Skin of body (tissue), 3 donors: ENCODE results near the gene TMEM178B. TPM values are rescaled to one million over a fixed set of nuclear protein-coding genes. Genes with fewer than 3 reads are reported as not detected.

ENCODE experiments used
- DNase-seq: peaks from one replicate; lab custom pipeline; 2025; lab: John Stamatoyannopoulos, UW
- small RNA-seq: library from RNA; depleted of rRNA; stranded (forward); fragments of <200 nt; gene quantifications from one replicate; pipeline ENCODE3, GENCODE V24; 2014; ENCODE audit warnings: low replicate concordance
- total RNA-seq: library from RNA; depleted of rRNA; stranded (reverse); fragments of >200 nt; gene quantifications from one replicate; pipeline ENCODE4 v1.2.3, GENCODE V29; 2014

Gene TMEM178B
- total RNA-seq, 1 donor from 2014 or later, result 0.49 TPM

- no peak for DNase-seq
These were observed 442.1 kb downstream of the TMEM178B start for GRCh38 chr7:141515941-141516340.

- DNase-seq, result no peak
These were observed 445.8 kb downstream of the TMEM178B start for GRCh38 chr7:141519623-141520022.

GRCh38 chr7:141522657-141523342, 448.9 kb downstream of the TMEM178B start:
- DNase-seq, result no peak

GRCh38 chr7:141525973-141526514, 452.2 kb downstream of the TMEM178B start:
- no peak for DNase-seq

- no peak for DNase-seq
These were observed 453.2 kb downstream of the TMEM178B start for GRCh38 chr7:141527076-141527475.

GRCh38 chr7:141528399-141528798, 454.5 kb downstream of the TMEM178B start:
- no peak for DNase-seq

Small RNA genes lying within 50 kb of the gene (small RNA-seq; reads per million reads assigned to genes)
- gene AC006362.1, result not detected
- gene RNU4-74P, result not detected

Other genes with a start within 250 kb of the TMEM178B start
- 63.6 TPM for gene BRAF, start 149.1 kb upstream of the TMEM178B start, total RNA-seq
- gene MRPS33, start 59.1 kb upstream of the TMEM178B start, total RNA-seq, result 27.4 TPM